SK-N-SH treated with all-trans-retinoic acid at 6 μM for 48 hours (cell line): ENCODE measurements around the gene CEP120.
"Not testable (repeated sequence)": the region's sequence is repeated elsewhere in the genome, so short reads cannot be mapped to it uniquely, and the experiment has no call there.

ENCODE experiments used
- ATAC-seq: fragments of 200-7000 bp; cut with Tn5 transposase; 3 replicates; pipeline ENCODE4 v1.9.1; 2020; ENCODE audit warnings: mild to moderate bottlenecking, moderate library complexity
- ARNTL ChIP-seq: fragments of 450-650 bp; formaldehyde crosslinking; IDR thresholded peaks from 2 replicates; pipeline ENCODE4 v1.5.0; 2020; ENCODE audit warnings: low read depth, mild to moderate bottlenecking, moderate library complexity, borderline replicate concordance
- BACH2 ChIP-seq: fragments of 250-450 bp; sonication (Bioruptor Pico); IDR thresholded peaks from 2 replicates; pipeline ENCODE4 v1.9.0; 2021; ENCODE audit warnings: mild to moderate bottlenecking, borderline replicate concordance
- CREB5 ChIP-seq: fragments of 250-450 bp; sonication (Bioruptor Pico); IDR thresholded peaks from 2 replicates; pipeline ENCODE4 v1.5.1; 2020; ENCODE audit warnings: low read depth, mild to moderate bottlenecking, moderate library complexity
- CSDC2 ChIP-seq: fragments of 250-450 bp; sonication (Bioruptor Pico); IDR thresholded peaks from 2 replicates; pipeline ENCODE4 v1.5.0; 2020; ENCODE audit warnings: mild to moderate bottlenecking, moderate library complexity
- ESRRG ChIP-seq: fragments of 250-450 bp; sonication (Bioruptor Pico); IDR thresholded peaks from 2 replicates; pipeline ENCODE4 v1.6.1; 2021; ENCODE audit warnings: mild to moderate bottlenecking
- GLIS3 ChIP-seq: fragments of 250-450 bp; sonication (Bioruptor Pico); IDR thresholded peaks from 2 replicates; pipeline ENCODE4 v1.5.0; 2020; ENCODE audit warnings: mild to moderate bottlenecking, moderate library complexity
- ISL1 ChIP-seq: fragments of 250-450 bp; sonication (Bioruptor Pico); IDR thresholded peaks from 2 replicates; pipeline ENCODE4 v2.1.2; 2022; ENCODE audit warnings: mild to moderate bottlenecking, moderate library complexity
- OSR1 ChIP-seq: fragments of 250-450 bp; sonication (Bioruptor Pico); IDR thresholded peaks from 2 replicates; pipeline ENCODE4 v1.8.0; 2022; ENCODE audit warnings: moderate library complexity, mild to moderate bottlenecking, inconsistent platforms
- PPARA ChIP-seq: fragments of 250-450 bp; sonication (Bioruptor Pico); IDR thresholded peaks from 2 replicates; pipeline ENCODE4 v1.5.0; 2020; ENCODE audit warnings: mild to moderate bottlenecking, borderline replicate concordance
- RARB ChIP-seq: fragments of 250-450 bp; sonication (Bioruptor Pico); IDR thresholded peaks from 2 replicates; pipeline ENCODE4 v1.8.0; 2021; ENCODE audit warnings: mild to moderate bottlenecking, moderate library complexity
- TCF4 ChIP-seq: fragments of 250-450 bp; sonication (Bioruptor Pico); IDR thresholded peaks from 2 replicates; pipeline ENCODE4 v1.8.0; 2021; ENCODE audit warnings: mild to moderate bottlenecking, moderate library complexity, borderline replicate concordance
- ZFP3 ChIP-seq: fragments of 250-450 bp; sonication (Bioruptor Pico); IDR thresholded peaks from 2 replicates; pipeline ENCODE4 v1.5.0; 2020; ENCODE audit warnings: mild to moderate bottlenecking, moderate library complexity
- ZFP30 ChIP-seq: fragments of 450-650 bp; formaldehyde crosslinking; IDR thresholded peaks from 2 replicates; pipeline ENCODE4 v1.5.0; 2022; ENCODE audit warnings: mild to moderate bottlenecking, moderate library complexity
- ZNF565 ChIP-seq: fragments of 450-650 bp; formaldehyde crosslinking; conservative IDR thresholded peaks from 2 replicates; pipeline ENCODE4 v1.5.0; 2020; ENCODE audit warnings: low read depth, mild to moderate bottlenecking, moderate library complexity
- ZNF8 ChIP-seq: fragments of 450-650 bp; formaldehyde crosslinking; IDR thresholded peaks from 2 replicates; pipeline ENCODE4 v1.5.0; 2020; ENCODE audit warnings: mild to moderate bottlenecking, moderate library complexity
- TF ChIP-seq, protein P1 (sequence below): fragments of 250-450 bp; sonication (Bioruptor Pico); IDR thresholded peaks from 2 replicates; pipeline ENCODE4 v1.8.0; 2021; ENCODE audit warnings: low read depth, mild to moderate bottlenecking, moderate library complexity, borderline replicate concordance

Gene CEP120

GRCh38 chr5:123423278-123424149 is at the start of gene CEP120:
Gene CEP120, minus strand, starts transcription at chr5:123423403. Its CDS starts 405 bp downstream, at chr5:123422998.
- TF ChIP-seq CSDC2 (CRISPR knock-in tag) (0 out of 2 replicates have a peak, but pooled peaks have one; percentile 50), CREB5 (CRISPR knock-in tag) (0 out of 2 replicates have a peak, but pooled peaks have one; percentile 35), ZFP30 (CRISPR knock-in tag) (no peak)
- TF ChIP-seq, all 23 proteins: peak for 2
- ATAC-seq, result peak; percentile 99

DNA sequence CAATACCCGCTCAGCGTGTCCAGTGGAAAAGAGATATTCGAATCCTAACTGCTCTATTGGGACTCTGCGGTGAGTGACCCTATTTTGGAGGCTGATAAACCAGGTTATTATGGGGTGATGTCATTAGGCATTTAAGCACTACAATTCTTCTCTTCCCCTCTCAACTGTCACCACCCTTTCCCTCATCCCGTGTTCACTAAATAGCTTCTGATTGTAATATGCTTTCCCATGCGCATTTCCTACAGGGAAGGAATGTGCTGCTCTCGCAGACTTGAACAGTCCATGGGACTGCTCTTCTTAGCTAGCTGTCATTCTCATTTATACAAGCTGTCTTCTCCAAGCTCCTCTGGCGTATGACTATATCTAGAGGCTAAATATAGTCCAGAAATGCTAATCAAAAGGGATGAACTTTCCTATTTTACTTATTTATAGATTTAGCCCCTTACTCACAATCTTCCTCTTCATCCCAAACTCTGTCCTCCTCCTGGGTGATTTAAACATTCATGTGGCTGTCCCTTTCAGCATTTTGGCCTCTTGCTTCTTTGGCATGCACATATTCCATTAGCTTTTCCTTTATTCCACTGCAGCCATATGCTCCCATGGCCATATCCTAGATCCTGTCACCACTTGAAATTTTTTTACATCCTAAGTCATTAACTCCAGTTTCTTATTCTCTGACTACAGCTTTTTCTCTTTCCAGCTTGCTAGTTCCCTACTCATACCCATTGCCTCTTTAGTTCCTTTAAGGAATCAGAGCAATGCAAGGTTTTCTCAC is 49.1 kb upstream of the CEP120 start:
- no peak for ATAC-seq
- no peak for TF ChIP-seq CREB5 (CRISPR knock-in tag)
- no peak for TF ChIP-seq ZNF8
- no peak for TF ChIP-seq GLIS3 (CRISPR knock-in tag)
- TF ChIP-seq RARB (CRISPR knock-in tag), result no peak
- no peak for TF ChIP-seq ESRRG (CRISPR knock-in tag)
- no peak for TF ChIP-seq OSR1 (CRISPR knock-in tag)
- no peak for TF ChIP-seq TCF4
- no peak for TF ChIP-seq PPARA (CRISPR knock-in tag)
- TF ChIP-seq ZNF565 (CRISPR knock-in tag), result no peak
- TF ChIP-seq, protein P1, sequence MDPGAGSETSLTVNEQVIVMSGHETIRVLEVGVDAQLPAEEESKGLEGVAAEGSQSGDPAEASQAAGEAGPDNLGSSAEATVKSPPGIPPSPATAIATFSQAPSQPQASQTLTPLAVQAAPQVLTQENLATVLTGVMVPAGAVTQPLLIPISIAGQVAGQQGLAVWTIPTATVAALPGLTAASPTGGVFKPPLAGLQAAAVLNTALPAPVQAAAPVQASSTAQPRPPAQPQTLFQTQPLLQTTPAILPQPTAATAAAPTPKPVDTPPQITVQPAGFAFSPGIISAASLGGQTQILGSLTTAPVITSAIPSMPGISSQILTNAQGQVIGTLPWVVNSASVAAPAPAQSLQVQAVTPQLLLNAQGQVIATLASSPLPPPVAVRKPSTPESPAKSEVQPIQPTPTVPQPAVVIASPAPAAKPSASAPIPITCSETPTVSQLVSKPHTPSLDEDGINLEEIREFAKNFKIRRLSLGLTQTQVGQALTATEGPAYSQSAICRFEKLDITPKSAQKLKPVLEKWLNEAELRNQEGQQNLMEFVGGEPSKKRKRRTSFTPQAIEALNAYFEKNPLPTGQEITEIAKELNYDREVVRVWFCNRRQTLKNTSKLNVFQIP, result no peak
- no peak for TF ChIP-seq ZFP30 (CRISPR knock-in tag)
- TF ChIP-seq CSDC2 (CRISPR knock-in tag), result no peak

- TF ChIP-seq BACH2, result no peak
- ATAC-seq, result no peak
Measured at GRCh38 chr5:123471385-123471784, 48.2 kb upstream of the CEP120 start.

GRCh38 chr5:123466839-123467238 is 43.6 kb upstream of the CEP120 start:
- ATAC-seq, result not testable (repeated sequence)

DNA sequence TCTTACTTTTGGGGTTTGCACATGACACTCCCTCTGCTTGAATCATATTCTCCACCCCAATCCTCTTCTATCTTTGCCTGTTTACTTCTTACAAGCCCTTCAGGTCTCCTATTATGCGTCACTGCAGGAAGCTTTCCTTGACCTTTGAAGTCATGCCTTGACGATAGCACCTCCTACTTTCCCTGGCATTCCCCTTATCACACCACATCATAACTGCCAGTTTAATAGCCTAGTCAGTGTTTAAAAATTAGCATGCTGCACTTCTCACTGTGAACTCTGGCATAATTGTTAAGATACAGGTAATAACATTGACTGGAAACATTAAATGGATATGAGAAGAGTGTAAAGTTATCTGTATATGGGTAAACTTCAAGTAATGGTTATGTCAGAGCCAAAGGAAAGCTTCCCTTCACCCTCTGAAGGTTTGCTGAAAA is 37.1 kb upstream of the CEP120 start:
- ATAC-seq, result no peak
- TF ChIP-seq ZFP3 (CRISPR knock-in tag) (no peak), ARNTL (CRISPR knock-in tag) (no peak), RARB (CRISPR knock-in tag) (no peak), ISL1 (CRISPR knock-in tag) (no peak)
- TF ChIP-seq, protein P1, result no peak

GRCh38 chr5:123458994-123459393 is 35.8 kb upstream of the CEP120 start:
- ATAC-seq, result not testable (repeated sequence)
